Measurements from ENCODE around the gene MAPT.

The MAPT gene

DNA sequence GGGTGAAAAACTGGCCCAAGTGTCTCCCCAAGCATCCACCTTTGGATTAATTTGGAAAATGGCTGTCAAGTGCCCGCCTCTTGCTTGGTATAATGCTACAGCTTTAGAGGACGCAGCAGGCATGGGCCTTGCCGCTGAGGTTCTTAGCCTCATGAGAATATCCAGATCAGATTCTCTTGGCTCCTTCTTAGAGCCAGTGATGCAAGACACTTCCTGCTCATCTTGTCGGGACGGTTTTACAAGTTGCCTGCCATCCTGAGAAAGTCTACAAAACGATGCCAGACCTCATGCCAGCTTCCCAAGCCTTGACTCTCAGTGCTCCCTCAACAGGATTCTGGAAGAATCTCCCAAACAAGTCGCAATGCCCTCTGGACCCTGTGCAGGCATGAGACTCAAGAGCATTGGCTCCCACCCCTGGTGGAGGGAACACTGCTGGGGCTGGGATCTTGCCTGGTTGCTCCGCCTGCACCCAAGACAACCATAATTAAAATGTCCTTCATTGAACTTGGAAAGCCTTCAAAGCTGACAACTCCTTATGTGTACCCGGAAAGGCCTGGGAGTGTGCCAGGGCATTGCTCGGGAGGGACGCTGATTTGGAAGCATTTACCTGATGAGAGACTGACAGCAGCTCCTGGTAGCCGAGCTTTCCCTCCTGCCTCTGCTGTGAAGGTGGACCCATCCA, 78.9 kb downstream of the MAPT start:
- no peak for DNase-seq (ENCODE audit: low spot score)

DNA sequence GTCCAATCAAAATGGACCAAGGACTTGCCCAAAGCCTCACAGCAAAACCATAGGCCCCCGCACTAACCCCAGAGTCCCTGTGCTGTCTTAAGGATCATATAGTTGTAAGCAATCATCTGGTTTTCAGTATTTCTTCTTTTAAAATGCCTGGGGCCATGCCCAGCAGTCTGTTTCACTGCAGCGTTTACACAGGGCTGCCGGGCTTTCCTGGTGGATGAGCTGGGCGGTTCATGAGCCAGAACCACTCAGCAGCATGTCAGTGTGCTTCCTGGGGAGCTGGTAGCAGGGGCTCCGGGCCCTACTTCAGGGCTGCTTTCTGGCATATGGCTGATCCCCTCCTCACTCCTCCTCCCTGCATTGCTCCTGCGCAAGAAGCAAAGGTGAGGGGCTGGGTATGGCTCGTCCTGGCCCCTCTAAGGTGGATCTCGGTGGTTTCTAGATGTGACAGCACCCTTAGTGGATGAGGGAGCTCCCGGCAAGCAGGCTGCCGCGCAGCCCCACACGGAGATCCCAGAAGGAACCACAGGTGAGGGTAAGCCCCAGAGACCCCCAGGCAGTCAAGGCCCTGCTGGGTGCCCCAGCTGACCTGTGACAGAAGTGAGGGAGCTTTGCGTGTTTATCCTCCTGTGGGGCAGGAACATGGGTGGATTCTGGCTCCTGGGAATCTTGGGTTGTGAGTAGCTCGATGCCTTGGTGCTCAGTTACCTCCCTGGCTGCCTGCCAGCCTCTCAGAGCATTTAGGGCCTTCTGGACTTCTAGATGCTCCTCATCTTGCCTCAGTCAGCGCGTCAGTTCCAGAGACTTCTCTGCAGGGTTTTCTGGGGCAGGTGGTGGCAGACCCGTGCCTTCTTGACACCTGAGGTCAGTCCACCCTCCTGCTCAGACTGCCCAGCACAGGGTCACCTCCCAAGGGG, 79.8 kb downstream of the MAPT start:
- DNase-seq (ENCODE audit: low spot score): no peak

DNA sequence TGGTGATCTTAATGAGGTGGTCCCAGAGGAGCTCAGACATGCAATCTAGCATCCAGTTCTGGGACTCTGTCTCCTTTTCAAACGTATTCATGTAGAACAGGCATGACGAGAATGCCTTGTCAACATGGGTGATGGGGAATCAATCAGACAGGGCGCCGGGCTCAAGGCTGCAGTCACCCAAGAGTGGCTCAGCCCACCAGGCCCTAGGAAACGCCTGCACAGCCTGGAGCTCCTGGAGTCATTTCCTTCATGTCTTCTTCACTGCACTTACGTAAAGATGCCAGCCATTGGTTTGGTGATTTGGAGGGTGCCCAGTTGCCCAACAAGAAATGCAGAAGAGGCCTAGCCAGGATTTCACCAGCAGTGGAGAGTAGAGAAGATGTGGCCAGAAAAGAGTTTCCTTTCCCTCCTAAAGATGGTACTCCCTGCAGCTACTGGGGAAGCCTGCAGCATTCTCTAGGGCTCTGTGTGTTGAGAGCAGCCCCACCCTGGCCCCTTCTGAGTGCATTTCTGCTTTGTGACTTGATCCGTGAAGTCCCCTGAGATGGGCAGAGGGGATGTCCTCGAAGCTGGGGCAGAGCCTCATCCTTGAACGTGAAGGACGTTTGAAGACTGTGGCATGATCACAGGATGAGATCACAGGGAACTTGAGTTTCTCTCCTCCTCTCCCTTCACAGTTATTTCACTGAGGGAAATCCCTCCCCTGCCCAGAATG, 80.7 kb downstream of the MAPT start:
- no peak for DNase-seq (ENCODE audit: low spot score)

DNA sequence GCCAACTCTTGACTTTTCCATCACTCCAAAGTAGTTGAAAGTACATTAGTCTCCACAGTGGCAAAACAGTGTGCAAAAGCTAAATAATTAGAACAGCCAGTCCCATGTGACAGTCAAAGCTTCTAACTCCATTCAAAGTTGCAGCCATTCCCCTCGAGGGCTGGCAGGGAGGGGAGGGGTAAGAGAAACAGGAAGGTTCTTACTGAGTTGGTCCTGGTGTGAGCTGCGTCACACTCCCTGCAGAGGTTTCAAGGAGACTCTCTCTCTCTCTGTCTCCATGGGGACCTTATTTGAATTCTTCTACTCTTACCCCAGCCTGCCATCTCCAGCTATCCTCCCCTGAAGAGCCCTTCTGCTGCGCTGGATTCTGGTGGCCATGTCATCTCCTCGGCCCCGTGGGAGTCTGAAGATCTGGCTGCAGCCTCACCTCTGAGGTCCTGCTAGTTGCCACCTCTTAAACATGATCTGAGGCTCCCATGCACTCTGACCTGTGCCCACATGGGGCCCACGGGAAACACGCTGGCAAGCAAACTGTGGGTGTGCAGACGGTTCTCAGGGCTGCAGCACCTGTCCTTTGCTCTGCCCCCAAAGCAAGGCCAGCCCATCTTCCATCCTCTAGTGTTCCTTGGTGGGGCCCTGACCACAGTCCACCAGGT, 81.4 kb downstream of the MAPT start:
- DNase-seq (ENCODE audit: low spot score): no peak

DNA sequence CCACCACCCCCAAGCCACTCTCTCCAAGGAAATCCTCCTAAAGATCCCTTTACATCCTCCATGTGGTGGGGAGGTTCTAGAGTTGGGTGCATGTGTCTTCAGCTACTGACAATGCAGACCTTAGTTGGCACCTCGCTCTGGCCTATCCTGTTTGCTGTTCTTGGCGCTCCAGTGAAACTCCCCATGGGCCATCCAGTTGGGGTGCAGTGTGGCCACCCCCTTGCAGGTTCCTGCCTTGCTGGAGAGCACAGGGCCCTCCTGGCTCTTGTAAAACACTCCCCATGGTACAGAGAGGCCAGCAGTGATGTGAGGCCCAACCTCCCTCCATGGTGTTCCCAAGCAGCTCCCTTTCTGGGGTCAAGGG, 82.0 kb downstream of the MAPT start:
- DNase-seq (ENCODE audit: low spot score): no peak

DNA sequence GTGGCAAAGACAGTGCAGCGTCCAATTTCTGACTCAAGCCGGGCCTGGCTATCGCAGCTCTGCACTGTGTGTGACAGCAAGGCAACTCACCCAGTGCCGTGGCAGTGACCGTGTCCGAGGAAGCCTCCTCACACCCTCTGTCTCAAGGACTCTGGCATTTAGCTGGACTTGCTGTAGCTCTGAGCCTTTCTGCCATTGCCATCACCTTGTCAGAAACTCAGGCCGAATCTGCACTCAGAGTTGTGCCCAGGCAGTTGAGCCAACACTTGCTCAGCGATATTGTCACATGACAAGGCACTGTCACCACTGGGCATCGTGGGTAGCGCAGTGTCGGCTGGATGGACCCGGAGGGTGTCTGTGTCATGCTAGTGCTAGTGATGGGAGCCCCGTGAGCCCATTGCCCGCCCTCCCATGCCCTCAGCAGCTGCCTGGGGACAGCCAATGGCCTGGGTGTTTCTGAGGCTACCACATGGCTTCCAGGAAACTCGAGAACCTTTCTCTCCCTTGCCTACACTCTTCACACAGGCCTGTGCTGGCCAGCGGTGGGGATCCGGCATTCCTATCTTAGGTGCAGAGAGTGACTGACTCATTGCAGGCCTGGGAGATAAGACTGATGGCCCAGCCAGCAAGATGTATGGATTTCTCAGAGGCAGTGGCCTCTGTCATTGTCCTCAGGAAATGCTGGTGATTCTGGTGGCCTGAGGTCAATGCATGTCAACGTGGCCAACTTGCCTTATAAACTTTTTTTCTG, 82.6 kb downstream of the MAPT start:
- DNase-seq (ENCODE audit: low spot score): no peak

DNA sequence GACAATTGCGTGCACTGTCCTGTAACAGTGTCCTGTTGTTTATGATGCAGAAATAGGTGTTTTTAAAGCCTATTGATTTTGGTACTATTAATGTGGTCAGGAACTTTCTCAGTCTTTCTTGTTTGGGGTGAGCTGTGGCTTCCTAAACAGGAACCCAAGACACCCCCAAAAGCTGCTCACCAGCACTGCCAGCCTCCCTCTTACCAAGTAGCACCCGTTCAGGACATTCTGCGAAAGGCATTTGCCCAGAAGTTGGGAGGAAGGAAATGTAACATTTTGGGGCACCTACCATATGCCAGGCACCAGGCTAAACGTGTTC, 83.1 kb downstream of the MAPT start:
- DNase-seq (ENCODE audit: low spot score): no peak

DNA sequence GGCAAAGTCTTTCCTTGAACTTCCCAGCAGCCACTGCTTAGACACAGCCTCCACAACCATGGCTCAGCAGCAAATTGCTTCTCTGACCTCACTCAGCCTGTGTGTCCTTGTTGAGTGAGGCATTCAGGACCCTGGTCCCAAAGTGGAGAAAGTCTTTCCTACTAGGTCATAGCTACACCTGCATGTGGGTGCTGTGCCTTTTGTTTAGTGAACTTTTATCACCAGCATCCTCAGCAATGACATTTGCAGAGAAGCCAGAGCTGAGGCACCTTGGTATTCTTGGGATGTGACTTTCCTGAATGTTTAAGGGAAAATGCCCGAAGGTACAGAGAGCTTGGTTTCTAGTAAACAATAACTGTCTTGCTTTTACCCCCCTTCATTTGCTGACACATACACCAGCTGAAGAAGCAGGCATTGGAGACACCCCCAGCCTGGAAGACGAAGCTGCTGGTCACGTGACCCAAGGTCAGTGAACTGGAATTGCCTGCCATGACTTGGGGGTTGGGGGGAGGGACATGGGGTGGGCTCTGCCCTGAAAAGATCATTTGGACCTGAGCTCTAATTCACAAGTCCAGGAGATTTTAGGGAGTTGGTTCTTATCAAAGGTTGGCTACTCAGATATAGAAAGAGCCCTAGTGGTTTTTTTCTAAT, 83.7 kb downstream of the MAPT start:
- no peak for DNase-seq (ENCODE audit: low spot score)

DNA sequence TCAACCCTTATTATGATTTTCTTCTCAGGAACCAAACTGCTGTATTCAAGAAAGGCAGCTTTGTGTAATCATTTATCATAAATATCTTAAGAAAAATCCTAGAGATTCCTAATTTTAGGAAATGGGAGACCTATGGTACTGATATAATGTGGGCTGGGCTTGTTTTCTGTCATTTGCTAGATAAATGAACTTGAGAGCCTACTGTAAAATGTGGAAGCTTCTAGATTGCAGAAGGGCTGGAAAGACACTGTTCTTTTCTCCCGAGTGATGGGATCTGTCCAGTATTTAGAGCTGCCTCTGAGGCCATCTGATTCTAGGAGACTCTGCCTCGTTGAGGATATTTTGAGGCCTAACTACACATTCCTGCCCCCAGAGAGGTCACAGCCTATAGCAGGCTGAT, 84.8 kb downstream of the MAPT start:
- no peak for DNase-seq (ENCODE audit: low spot score)

DNA sequence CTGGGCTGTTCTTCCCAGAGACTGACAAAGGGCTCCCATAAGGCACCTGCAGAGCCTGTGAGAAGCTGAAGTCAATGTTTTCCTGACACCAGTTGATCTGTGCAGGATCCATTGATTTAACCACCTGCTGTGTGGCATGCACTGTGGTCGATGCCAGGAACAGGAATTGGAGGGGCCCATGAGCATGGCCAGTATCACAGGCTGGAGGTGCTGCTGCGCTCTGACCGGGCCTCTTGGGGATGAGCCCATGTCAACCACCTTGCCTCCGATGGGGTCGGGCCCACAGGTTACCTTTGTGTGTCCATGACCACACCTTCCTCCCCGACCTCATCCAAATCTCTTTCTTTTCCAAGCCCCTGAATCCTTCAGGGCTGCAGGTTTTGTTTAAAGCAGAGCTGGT, 86.5 kb downstream of the MAPT start:
- no peak for DNase-seq (ENCODE audit: low spot score)

DNA sequence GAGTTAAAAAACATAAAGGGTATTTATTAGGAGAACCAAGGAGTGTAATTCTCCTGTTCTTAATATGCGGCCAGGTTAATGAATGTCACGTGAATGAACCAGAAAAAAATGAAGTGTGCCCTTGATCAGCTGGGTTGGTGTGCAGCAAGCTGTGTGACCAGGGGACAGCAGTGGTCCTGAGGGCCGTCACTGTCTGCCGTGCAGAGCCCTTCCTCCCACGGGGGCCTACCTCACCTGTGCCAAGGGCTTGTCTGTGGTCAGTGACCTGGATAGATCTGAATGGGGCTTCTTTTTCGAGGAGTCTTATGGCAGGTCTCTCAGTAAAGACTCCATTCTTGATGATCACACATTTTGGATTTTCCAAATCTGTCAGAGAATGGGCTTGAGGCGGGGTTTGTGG, 87.0 kb downstream of the MAPT start:
- no peak for DNase-seq (ENCODE audit: low spot score)

DNA sequence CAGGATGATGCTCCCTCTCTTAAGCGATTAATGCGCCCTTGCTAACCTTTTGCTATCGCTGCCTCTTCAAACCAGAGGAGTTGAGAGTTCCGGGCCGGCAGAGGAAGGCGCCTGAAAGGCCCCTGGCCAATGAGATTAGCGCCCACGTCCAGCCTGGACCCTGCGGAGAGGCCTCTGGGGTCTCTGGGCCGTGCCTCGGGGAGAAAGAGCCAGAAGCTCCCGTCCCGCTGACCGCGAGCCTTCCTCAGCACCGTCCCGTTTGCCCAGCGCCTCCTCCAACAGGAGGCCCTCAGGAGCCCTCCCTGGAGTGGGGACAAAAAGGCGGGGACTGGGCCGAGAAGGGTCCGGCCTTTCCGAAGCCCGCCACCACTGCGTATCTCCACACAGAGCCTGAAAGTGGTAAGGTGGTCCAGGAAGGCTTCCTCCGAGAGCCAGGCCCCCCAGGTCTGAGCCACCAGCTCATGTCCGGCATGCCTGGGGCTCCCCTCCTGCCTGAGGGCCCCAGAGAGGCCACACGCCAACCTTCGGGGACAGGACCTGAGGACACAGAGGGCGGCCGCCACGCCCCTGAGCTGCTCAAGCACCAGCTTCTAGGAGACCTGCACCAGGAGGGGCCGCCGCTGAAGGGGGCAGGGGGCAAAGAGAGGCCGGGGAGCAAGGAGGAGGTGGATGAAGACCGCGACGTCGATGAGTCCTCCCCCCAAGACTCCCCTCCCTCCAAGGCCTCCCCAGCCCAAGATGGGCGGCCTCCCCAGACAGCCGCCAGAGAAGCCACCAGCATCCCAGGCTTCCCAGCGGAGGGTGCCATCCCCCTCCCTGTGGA, 88.6 kb downstream of the MAPT start:
- no peak for DNase-seq (ENCODE audit: low spot score)

DNA sequence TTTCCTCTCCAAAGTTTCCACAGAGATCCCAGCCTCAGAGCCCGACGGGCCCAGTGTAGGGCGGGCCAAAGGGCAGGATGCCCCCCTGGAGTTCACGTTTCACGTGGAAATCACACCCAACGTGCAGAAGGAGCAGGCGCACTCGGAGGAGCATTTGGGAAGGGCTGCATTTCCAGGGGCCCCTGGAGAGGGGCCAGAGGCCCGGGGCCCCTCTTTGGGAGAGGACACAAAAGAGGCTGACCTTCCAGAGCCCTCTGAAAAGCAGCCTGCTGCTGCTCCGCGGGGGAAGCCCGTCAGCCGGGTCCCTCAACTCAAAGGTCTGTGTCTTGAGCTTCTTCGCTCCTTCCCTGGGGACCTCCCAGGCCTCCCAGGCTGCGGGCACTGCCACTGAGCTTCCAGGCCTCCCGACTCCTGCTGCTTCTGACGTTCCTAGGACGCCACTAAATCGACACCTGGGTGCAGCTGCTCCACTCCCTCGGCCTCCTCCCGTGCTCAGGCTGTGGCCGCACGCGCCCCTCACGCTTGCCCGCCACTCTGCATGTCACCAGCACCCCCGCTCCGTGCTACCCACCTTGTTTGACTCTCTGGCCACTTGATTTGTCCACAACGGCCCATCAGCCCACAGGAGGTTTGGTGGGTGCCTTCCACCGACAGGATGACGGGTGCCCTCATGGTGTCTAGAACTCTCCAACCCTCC, 89.4 kb downstream of the MAPT start:
- DNase-seq (ENCODE audit: low spot score): no peak

DNA sequence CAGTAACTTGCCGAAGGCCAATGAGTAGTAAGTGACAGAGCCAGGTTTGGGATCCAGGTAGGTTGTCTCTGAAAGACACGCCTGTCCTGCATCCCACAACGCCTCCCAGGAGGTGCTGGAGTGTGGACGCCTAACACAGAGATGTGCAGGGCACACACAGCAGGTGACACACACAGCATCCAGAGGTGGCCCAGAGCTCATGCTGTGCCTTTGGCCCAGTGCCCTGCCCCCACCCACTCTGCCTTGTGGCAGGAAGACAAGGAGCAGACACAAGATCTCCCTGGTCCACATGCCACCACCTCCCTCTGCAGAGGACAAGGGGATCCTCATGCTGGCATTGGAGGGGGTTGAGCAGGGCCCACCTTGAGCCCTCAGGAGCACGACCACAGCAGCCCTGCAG, 90.0 kb downstream of the MAPT start:
- DNase-seq (ENCODE audit: low spot score): no peak

DNA sequence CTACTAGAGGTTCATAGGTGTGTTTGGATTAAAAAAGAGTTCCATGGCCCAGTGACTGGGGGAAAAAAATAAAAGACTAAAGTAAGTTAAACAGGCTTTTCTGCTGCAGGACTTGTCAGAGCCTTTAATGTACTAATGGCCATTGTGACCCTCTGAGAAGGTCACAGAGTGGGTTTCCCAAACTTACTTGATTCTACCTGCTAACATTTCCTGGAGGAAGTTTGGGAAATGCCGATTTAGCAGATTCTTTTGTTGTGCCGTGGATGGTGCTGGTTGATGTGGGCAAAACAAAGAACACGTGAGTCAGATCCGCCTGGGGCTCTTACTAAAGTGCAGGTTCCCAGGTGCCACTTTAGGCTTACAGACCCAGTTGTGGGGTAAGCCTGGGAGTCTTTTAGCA, 91.1 kb downstream of the MAPT start:
- DNase-seq (ENCODE audit: low spot score): no peak

DNA sequence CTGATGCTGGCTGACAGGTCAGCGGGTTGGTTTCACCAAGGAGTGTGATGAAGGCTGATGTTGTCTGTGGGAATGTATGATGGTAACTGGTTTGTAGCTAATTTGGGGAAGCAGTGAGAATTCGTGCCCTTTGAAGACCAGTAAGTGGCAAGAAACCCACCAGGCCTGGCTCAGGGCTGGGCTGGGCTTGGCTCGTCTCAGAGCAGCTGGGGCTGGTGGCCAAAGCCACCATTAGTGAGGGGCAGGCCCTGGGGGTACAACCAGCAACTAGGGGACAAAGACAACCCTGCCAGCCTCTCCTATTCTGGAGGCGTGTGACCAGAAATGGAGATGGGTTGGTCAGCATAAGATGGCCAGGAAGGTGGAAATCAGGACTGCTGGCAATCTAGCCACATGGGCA, 91.7 kb downstream of the MAPT start:
- DNase-seq (ENCODE audit: low spot score): no peak

DNA sequence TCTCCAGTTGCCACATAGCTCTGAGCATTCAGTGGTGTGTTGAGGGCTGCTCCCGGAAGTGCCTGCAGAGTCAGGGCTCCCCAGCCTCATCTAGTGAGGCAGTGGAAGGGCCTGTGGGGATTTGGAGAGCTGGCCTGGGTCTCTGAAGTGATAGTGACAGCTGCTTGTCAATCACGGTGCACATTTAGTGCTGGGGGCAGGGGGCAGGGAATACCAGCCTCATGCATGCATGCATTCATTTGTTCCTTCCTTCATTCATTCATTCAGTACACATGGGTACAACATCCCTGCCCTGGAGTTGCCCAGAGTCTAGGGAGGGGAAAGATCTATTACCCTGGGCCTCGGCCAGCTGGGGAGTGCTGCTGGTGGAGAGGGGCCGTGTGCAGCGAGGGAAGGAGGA, 93.4 kb downstream of the MAPT start:
- DNase-seq (ENCODE audit: low spot score): no peak

DNA sequence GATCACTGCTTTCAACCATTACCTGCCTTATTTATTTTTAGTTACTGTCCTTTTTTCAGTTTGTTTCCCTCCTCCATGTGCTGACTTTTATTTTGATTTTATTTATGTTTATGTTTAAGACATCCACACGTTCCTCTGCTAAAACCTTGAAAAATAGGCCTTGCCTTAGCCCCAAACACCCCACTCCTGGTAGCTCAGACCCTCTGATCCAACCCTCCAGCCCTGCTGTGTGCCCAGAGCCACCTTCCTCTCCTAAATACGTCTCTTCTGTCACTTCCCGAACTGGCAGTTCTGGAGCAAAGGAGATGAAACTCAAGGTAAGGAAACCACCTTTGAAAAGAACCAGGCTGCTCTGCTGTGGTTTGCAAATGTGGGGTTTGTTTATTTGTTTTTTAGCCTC, 95.4 kb downstream of the MAPT start:
- no peak for DNase-seq (ENCODE audit: low spot score)

DNA sequence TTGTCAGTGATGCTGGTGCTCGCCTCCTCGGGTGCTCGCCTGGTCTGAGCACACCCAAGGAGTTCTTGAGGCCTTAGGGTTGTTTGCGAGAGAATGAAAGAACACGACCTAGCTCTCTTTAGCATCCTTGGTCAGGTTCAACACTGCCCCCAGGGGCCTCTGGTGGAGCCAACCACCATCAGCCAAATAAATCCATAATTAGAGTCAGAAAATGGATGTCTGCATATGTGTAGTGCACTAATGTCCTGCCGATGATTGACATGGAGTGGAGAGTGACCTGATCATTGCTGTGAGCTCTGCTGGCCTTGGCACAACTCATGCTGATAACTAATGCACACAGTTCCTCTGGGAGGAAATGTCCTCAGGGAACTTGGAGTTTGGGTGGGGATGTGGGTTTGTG, 96.5 kb downstream of the MAPT start:
- DNase-seq (ENCODE audit: low spot score): no peak

DNA sequence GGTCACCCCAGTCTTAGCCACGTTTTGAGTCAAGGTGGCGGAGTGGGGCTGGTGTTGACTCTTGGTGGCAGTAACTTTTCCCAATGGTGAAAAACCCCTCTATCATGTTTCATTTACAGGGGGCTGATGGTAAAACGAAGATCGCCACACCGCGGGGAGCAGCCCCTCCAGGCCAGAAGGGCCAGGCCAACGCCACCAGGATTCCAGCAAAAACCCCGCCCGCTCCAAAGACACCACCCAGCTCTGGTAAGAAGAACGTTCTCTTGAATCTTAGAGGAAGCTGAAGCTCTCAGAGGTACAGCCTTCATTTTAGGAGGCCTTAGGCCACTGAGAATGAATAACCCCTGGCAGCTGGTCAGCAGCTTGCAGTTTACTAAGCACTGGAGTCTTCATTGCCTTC, 97.0 kb downstream of the MAPT start:
- DNase-seq (ENCODE audit: low spot score): no peak

Data from hepatic stellate cell (primary cell).